ENCODE measurements around the gene MARCHF6.

GRCh38 chr5:10317825-10318682 is 35.4 kb upstream of the MARCHF6 start:
- no peak for TF ChIP-seq EZH2phosphoT487 (IDR thresholded peaks at IDR 0.05; ENCODE audit: borderline replicate concordance, low read depth)
- TF ChIP-seq TAF1 (IDR thresholded peaks at IDR 0.05; ENCODE audit: borderline replicate concordance, low read depth, low read length) = no peak

Data from SK-N-SH (cell line).